K562 (cell line): ENCODE measurements around the gene SARS1. TPM values are rescaled to one million over a fixed set of nuclear protein-coding genes. Genes with fewer than 3 reads are reported as not detected.

ENCODE experiments used
- ATAC-seq: fragments of 200-7000 bp; cut with Tn5 transposase; 3 replicates; pipeline ENCODE4 v1.9.1; 2020; ENCODE audit warnings: moderate library complexity
- BruUV-seq: library from RNA; stranded (reverse); fragments of 400-500 nt; replicated peaks from 2 replicates; lab custom pipeline; 2021; lab: Mats Ljungman, UMichigan
- CTCF ChIA-PET: fragments of 300-600 bp; formaldehyde crosslinking; extraction: SDS; loops from one replicate; lab custom pipeline; 2021; ENCODE audit warnings: low intra/inter-chr PET ratio; lab: Yijun Ruan, JAX
- POLR2A ChIA-PET: fragments of 300-600, 350-650 bp; sonication (Branson Sonifier 250); formaldehyde crosslinking; extraction: SDS; loops from one replicate; lab custom pipeline; 2021; ENCODE audit warnings: antibody characterized with exemption, inconsistent platforms; lab: Yijun Ruan, JAX
- DNase-seq, 4 experiments: peaks; one replicate each; pipeline versions ENCODE4 v3.0.0 to v3.0.0-alpha.2; 2011 to 2018; ENCODE audit warnings: low spot score in 3 of 4, mixed read lengths in 3 of 4; ENCODE audit errors: extremely low read depth in 1 of 4
- FAIRE-seq: peaks from 2 replicates; lab custom pipeline; 2011; peaks lifted over from hg19 to GRCh38; lab: Jason Lieb, UNC
- H2AFZ ChIP-seq: 2 replicates; pipeline ENCODE4 v1.6.0; 2011; ENCODE audit warnings: low read depth, low read length, control low read depth, inconsistent platforms
- H3K27ac ChIP-seq: fragments of 200-600 bp; 3 replicates; pipeline ENCODE4 v1.8.0; 2011; ENCODE audit warnings: low read depth, mild to moderate bottlenecking, control low read depth, inconsistent platforms, low read length, moderate library complexity, mixed read lengths; ENCODE audit errors: extremely low read depth
- H3K27me3 ChIP-seq, 2 experiments: fragments of 300-600 bp in 1 of 2; 2 replicates in 1 of 2; 3 replicates in 1 of 2; pipeline versions ENCODE4 v1.6.0 to v1.8.0; 2011; ENCODE audit warnings: inconsistent platforms in 2 of 2, low read length in 2 of 2, mild to moderate bottlenecking in 1 of 2, mixed read lengths in 1 of 2, moderate library complexity in 1 of 2; ENCODE audit not compliant: control insufficient read depth in 2 of 2, insufficient read depth in 2 of 2
- H3K36me3 ChIP-seq: fragments of 300-600 bp; 3 replicates; pipeline ENCODE4 v1.8.0; 2011; ENCODE audit warnings: mild to moderate bottlenecking, low read length, inconsistent platforms; ENCODE audit not compliant: control insufficient read depth, insufficient read depth
- H3K4me1 ChIP-seq, 2 experiments: fragments of 200-600 bp in 1 of 2; replicated peaks in 1 of 2; 2 replicates in 1 of 2; 3 replicates in 1 of 2; pipeline versions ENCODE4 v1.5.1 to v1.8.0; 2011; ENCODE audit warnings: inconsistent platforms in 2 of 2, low read length in 2 of 2, mild to moderate bottlenecking in 1 of 2, mixed read lengths in 1 of 2, moderate library complexity in 1 of 2; ENCODE audit not compliant: control insufficient read depth in 2 of 2, insufficient read depth in 2 of 2
- H3K4me2 ChIP-seq: 2 replicates; pipeline ENCODE4 v1.6.1; 2011; ENCODE audit warnings: low read length, control low read depth, inconsistent platforms, mixed read lengths; ENCODE audit not compliant: insufficient read depth
- H3K4me3 ChIP-seq: fragments of 200-600 bp; sonication (generic), shearing (Covaris generic); 2 replicates; pipeline ENCODE4 v1.5.1; 2016; ENCODE audit warnings: control low read depth, inconsistent platforms
- H3K79me2 ChIP-seq: fragments of 200-600 bp; 3 replicates; pipeline ENCODE4 v1.8.0; 2011; ENCODE audit warnings: low read length, inconsistent platforms; ENCODE audit not compliant: control insufficient read depth, insufficient read depth
- H3K9ac ChIP-seq, 2 experiments: 2 replicates each; pipeline versions ENCODE4 v1.6.0 to v1.6.1; 2011; ENCODE audit warnings: low read depth in 2 of 2, low read length in 2 of 2, control low read depth in 1 of 2, inconsistent platforms in 1 of 2, mild to moderate bottlenecking in 1 of 2, mixed read lengths in 1 of 2; ENCODE audit not compliant: insufficient read depth in 1 of 2
- H3K9me1 ChIP-seq: one replicate; pipeline ENCODE4 v1.6.0; 2011; ENCODE audit warnings: inconsistent platforms, mild to moderate bottlenecking, low read length, moderate library complexity; ENCODE audit not compliant: control insufficient read depth, insufficient read depth
- H3K9me3 ChIP-seq: replicated peaks from 2 replicates; pipeline ENCODE4 v1.5.1; 2011; ENCODE audit warnings: low read depth, low read length, inconsistent platforms; ENCODE audit not compliant: control insufficient read depth, insufficient read depth
- H4K20me1 ChIP-seq: replicated peaks from 2 replicates; pipeline ENCODE4 v1.6.1; 2011; ENCODE audit warnings: low read length, inconsistent platforms, mixed read lengths; ENCODE audit not compliant: control insufficient read depth, insufficient read depth
- HNRNPLL ChIP-seq: fragments of 200-400 bp; formaldehyde crosslinking; IDR thresholded peaks from 2 replicates; pipeline ENCODE4 v1.6.1; 2017; ENCODE audit warnings: low read length, low read depth, mild to moderate bottlenecking; ENCODE audit not compliant: poor library complexity, severe bottlenecking
- MTF1 ChIP-seq: fragments of 250-450 bp; sonication (Bioruptor Pico); IDR thresholded peaks from 2 replicates; pipeline ENCODE4 v1.9.0; 2021; ENCODE audit warnings: moderate library complexity, mild to moderate bottlenecking, inconsistent platforms, borderline replicate concordance
- STAT5B ChIP-seq: fragments of 250-450 bp; sonication (Bioruptor Pico); IDR thresholded peaks from 2 replicates; pipeline ENCODE4 v1.8.0; 2021; ENCODE audit warnings: mild to moderate bottlenecking, inconsistent platforms
- TAL1 ChIP-seq: fragments of 450-650 bp; IDR thresholded peaks from 2 replicates; pipeline ENCODE4 v1.6.1; 2016; ENCODE audit warnings: mild to moderate bottlenecking
- YBX1 ChIP-seq: fragments of 450-650 bp; IDR thresholded peaks from 2 replicates; pipeline ENCODE4 v1.7.1; 2016; ENCODE audit warnings: mild to moderate bottlenecking
- ZNF12 ChIP-seq: sonication (generic); formaldehyde crosslinking; IDR thresholded peaks from 2 replicates; pipeline ENCODE4 v1.4.0; 2020; ENCODE audit warnings: mild to moderate bottlenecking, missing genetic modification reagents
- ZNF586 ChIP-seq: fragments of 450-650 bp; formaldehyde crosslinking; conservative IDR thresholded peaks from 2 replicates; pipeline ENCODE4 v1.4.0; 2020; ENCODE audit warnings: mild to moderate bottlenecking, moderate library complexity
- ZNF699 ChIP-seq: fragments of 250-450 bp; sonication (Bioruptor Pico); IDR thresholded peaks from 2 replicates; pipeline ENCODE4 v1.8.0; 2021; ENCODE audit warnings: mild to moderate bottlenecking, moderate library complexity; ENCODE audit not compliant: insufficient replicate concordance
- WGBS: fragments of 100-300 bp; shearing (Covaris generic); methylation state at CpG from one replicate; pipeline ENCODE4 v1.1.6; 2016; ENCODE audit warnings: low coverage, mixed read lengths; ENCODE audit not compliant: insufficient coverage; ENCODE audit errors: missing lambda C conversion rate; 5-methylcytosine and 5-hydroxymethylcytosine counted together
- in situ Hi-C: fragments of 300-500 bp; cut with MboI; formaldehyde crosslinking; loops from 4 replicates; pipeline ENCODE4 v1.15.0; 2018; ENCODE audit warnings: inconsistent platforms, mixed read lengths
- intact Hi-C: fragments of 100-400 bp; cut with micrococcal nuclease; formaldehyde crosslinking; loops from 2 replicates; pipeline ENCODE4 v1.14.2; 2022
- polyA plus RNA-seq, 8 experiments: library from polyadenylated mRNA; depleted of rRNA in 4 of 8; stranded (reverse) in 5 of 8; unstranded in 3 of 8; fragments of >200 nt; fragmentation: Nextera tagmentation in 2 of 8; fragmentation: Illumina TruSeq in 1 of 8; extraction: Ambion mirVana in 2 of 8; extraction: Trizol in 1 of 8; gene quantifications; 2 replicates each; pipeline versions ENCODE4 v1.2.1 to v1.2.3, GENCODE V29; 2011 to 2014; ENCODE audit warnings: inconsistent platforms in 1 of 8, missing spikeins in 1 of 8
- total RNA-seq, 7 experiments: library from RNA; depleted of rRNA in 6 of 7; stranded (reverse); fragments of >200 nt in 6 of 7; fragmentation: Illumina TruSeq in 2 of 7; extraction: Trizol in 2 of 7; gene quantifications; 2 replicates each; pipeline versions ENCODE4 v1.2.1 to v1.2.3, GENCODE V29; 2011 to 2021; ENCODE audit warnings: low replicate concordance in 1 of 7
- TF ChIP-seq, protein P1 (sequence below): IDR thresholded peaks from 2 replicates; pipeline ENCODE4 v1.6.1; 2014; ENCODE audit warnings: antibody characterized with exemption

The SARS1 gene
- total and polyA plus RNA-seq, 9 of the 15 experiments (the other 6 are each of a cell fraction or from before 2014, with no cell fraction given), result 221 to 623 (median 254) TPM

- H4K20me1 ChIP-seq, result peaks cover 4% of the 10 kb centered on the region; the same call in 1 of the 2 replicates
- H2AFZ ChIP-seq, result no peak overlapping the region
- intact Hi-C loops, result no loop called here
- FAIRE-seq (no peak), ATAC-seq (no peak), DNase-seq (no peak)
- no peaks in the 10 kb centered on the region for H3K9me3 ChIP-seq
- H3K4me3 ChIP-seq, result no peak overlapping the region
- BruUV-seq, result no TSS peak
- H3K9me1 ChIP-seq, result no peaks in the 10 kb centered on the region
- POLR2A ChIA-PET, result interaction anchor here (0.5 to 0.6 kb wide), 2 partner anchors 36 to 43 kb away, joined by 3 read pairs; no protein-coding TSS in a partner anchor
- H3K4me2 ChIP-seq, result no peak overlapping the region
- peaks cover 36 to 70% of the 10 kb centered on the region in 2 experiments for H3K4me1 ChIP-seq
- no peak overlapping the region for H3K27ac ChIP-seq
- WGBS, result 93% methylated on average over 21 of the region's 30 CpGs
- no peaks in the 10 kb centered on the region for H3K27me3 ChIP-seq
- H3K79me2 ChIP-seq, result 0 out of 3 replicates have a peak, but pooled peaks cover 2% of the 10 kb centered on the region
- peaks cover 42% of the 10 kb centered on the region; the same call in 2 of the 3 replicates for H3K36me3 ChIP-seq
- peak overlapping the region in 1 of 2 experiments; percentile 67; a peak in 2 of 4 replicates for H3K9ac ChIP-seq
- in situ Hi-C loops, result no loop called here
- TF ChIP-seq YBX1, result no peak
- TF ChIP-seq ZNF12 (CRISPR knock-in tag), result no peak
- TF ChIP-seq, protein P1, sequence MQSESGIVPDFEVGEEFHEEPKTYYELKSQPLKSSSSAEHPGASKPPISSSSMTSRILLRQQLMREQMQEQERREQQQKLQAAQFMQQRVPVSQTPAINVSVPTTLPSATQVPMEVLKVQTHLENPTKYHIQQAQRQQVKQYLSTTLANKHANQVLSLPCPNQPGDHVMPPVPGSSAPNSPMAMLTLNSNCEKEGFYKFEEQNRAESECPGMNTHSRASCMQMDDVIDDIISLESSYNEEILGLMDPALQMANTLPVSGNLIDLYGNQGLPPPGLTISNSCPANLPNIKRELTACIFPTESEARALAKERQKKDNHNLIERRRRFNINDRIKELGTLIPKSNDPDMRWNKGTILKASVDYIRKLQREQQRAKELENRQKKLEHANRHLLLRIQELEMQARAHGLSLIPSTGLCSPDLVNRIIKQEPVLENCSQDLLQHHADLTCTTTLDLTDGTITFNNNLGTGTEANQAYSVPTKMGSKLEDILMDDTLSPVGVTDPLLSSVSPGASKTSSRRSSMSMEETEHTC, result no peak
- TF ChIP-seq HNRNPLL, result no peak
- no peak for TF ChIP-seq STAT5B (CRISPR knock-in tag)
- no peak for TF ChIP-seq TAL1
- no peak for TF ChIP-seq ZNF699 (CRISPR knock-in tag)
- TF ChIP-seq ZNF586 (CRISPR knock-in tag), result no peak
- TF ChIP-seq MTF1 (CRISPR knock-in tag), result no peak
- CTCF ChIA-PET, result interaction anchor here (1.1 kb wide), 1 partner anchor 10 kb away, joined by 5 read pairs; no protein-coding TSS in a partner anchor
Observed at GRCh38 chr1:109273570-109274288, 60.0 kb downstream of the SARS1 start.
